HCT116 (cell line): ENCODE results near the gene CNTNAP5. TPM values are rescaled to one million over a fixed set of nuclear protein-coding genes. Genes with fewer than 3 reads are reported as not detected.

ENCODE experiments used
- ATAC-seq: fragments of 200-7000 bp; cut with Tn5 transposase; 2 replicates; pipeline ENCODE4 v1.9.1; 2020; ENCODE audit warnings: mild to moderate bottlenecking, moderate library complexity
- BruUV-seq: library from RNA; stranded (reverse); fragments of 400-500 nt; replicated peaks from 2 replicates; lab custom pipeline; 2021; lab: Mats Ljungman, UMichigan
- CTCF ChIA-PET: fragments of 300-600 bp; sonication (Branson Sonifier 250); formaldehyde crosslinking; loops from one replicate; lab custom pipeline; 2021; ENCODE audit warnings: antibody characterized with exemption; lab: Charles Lee
- POLR2A ChIA-PET: fragments of 300-600, 350-600 bp; sonication (Branson Sonifier 250); formaldehyde crosslinking; loops from one replicate; lab custom pipeline; 2021; ENCODE audit warnings: antibody characterized with exemption; lab: Charles Lee
- RAD21 ChIA-PET, 2 experiments: fragments of 300-600 bp; sonication (Branson Sonifier 250); formaldehyde crosslinking; loops; one replicate each; lab custom pipeline; 2023; ENCODE audit warnings: low total read pairs in 2 of 2; ENCODE audit not compliant: uncharacterized antibody in 2 of 2, unreplicated experiment in 2 of 2, low non-redundant PET in 1 of 2; lab: Charles Lee
- DNase-seq: peaks from one replicate; pipeline ENCODE4 v3.0.0-alpha.2; 2010; ENCODE audit warnings: low read depth, low spot score
- H2AFZ ChIP-seq: fragments of 200-600 bp; shearing (Covaris generic), sonication (generic); 2 replicates; pipeline ENCODE4 v1.6.1; 2017; ENCODE audit warnings: low read depth, mixed run types, mixed read lengths, antibody characterized with exemption, low read length; ENCODE audit not compliant: poor library complexity, severe bottlenecking
- H3K27ac ChIP-seq: 2 replicates; pipeline ENCODE4 v1.5.1; 2012; ENCODE audit warnings: low read depth, low read length
- H3K27me3 ChIP-seq: fragments of 200-600 bp; sonication (generic); 2 replicates; pipeline ENCODE4 v1.6.1; 2016; ENCODE audit warnings: mixed run types, low read length, mixed read lengths; ENCODE audit not compliant: insufficient read depth
- H3K36me3 ChIP-seq, 2 experiments: fragments of 200-500 bp in 1 of 2; fragments of 200-600 bp in 1 of 2; sonication (Bioruptor generic) in 1 of 2; sonication (generic) in 1 of 2; 2 replicates each; pipeline versions ENCODE4 v1.5.1 to v1.6.1; 2014 to 2016; ENCODE audit warnings: low read length in 2 of 2, inconsistent platforms in 1 of 2, mixed read lengths in 1 of 2, mixed run types in 1 of 2; ENCODE audit not compliant: insufficient read depth in 2 of 2, control insufficient read depth in 1 of 2
- H3K4me1 ChIP-seq, 2 experiments: fragments of 200-600 bp in 1 of 2; sonication (generic) in 1 of 2; 2 replicates each; pipeline versions ENCODE4 v1.5.1 to v1.6.1; 2012 to 2017; ENCODE audit warnings: low read length in 2 of 2, inconsistent platforms in 1 of 2, mild to moderate bottlenecking in 1 of 2, mixed read lengths in 1 of 2, mixed run types in 1 of 2, moderate library complexity in 1 of 2; ENCODE audit not compliant: insufficient read depth in 2 of 2, control insufficient read depth in 1 of 2
- H3K4me2 ChIP-seq: fragments of 200-600 bp; sonication (generic); 2 replicates; pipeline ENCODE4 v1.6.1; 2017; ENCODE audit warnings: mixed run types, low read length, mixed read lengths
- H3K4me3 ChIP-seq, 2 experiments: fragments of 200-600 bp in 1 of 2; sonication (generic) in 1 of 2; replicated peaks in 1 of 2; 2 replicates each; pipeline ENCODE4 v1.5.1; 2011 to 2016; ENCODE audit warnings: low read length in 2 of 2, control low read depth in 1 of 2, low read depth in 1 of 2, mild to moderate bottlenecking in 1 of 2, mixed read lengths in 1 of 2, mixed run types in 1 of 2
- H3K79me2 ChIP-seq: fragments of 200-600 bp; sonication (generic); 2 replicates; pipeline ENCODE4 v1.6.1; 2017; ENCODE audit warnings: mild to moderate bottlenecking, mixed run types, low read length, moderate library complexity, mixed read lengths; ENCODE audit not compliant: insufficient read depth
- H3K9ac ChIP-seq: fragments of 200-600 bp; sonication (generic); 2 replicates; pipeline ENCODE4 v1.6.1; 2016; ENCODE audit warnings: low read length, mixed read lengths
- H3K9me2 ChIP-seq: fragments of 200-600 bp; sonication (generic), shearing (Covaris generic); 2 replicates; pipeline ENCODE4 v1.6.1; 2017; ENCODE audit warnings: mixed run types, mild to moderate bottlenecking, moderate library complexity; ENCODE audit not compliant: insufficient read depth
- H3K9me3 ChIP-seq, 2 experiments: fragments of 200-500 bp in 1 of 2; fragments of 200-600 bp in 1 of 2; sonication (Bioruptor generic) in 1 of 2; sonication (generic) in 1 of 2; 2 replicates each; pipeline ENCODE4 v1.6.1; 2014 to 2017; ENCODE audit warnings: low read length in 2 of 2, mixed read lengths in 2 of 2, inconsistent platforms in 1 of 2, low read depth in 1 of 2, mild to moderate bottlenecking in 1 of 2, mixed run types in 1 of 2, moderate library complexity in 1 of 2; ENCODE audit not compliant: control insufficient read depth in 1 of 2, insufficient read depth in 1 of 2
- H4K20me1 ChIP-seq: fragments of 200-600 bp; sonication (generic), shearing (Covaris generic); 2 replicates; pipeline ENCODE4 v1.6.1; 2017; ENCODE audit warnings: mixed run types, mild to moderate bottlenecking, moderate library complexity; ENCODE audit not compliant: insufficient read depth
- ATF3 ChIP-seq: IDR thresholded peaks from 2 replicates; pipeline ENCODE4 v1.6.1; 2012
- CBX3 ChIP-seq: IDR thresholded peaks from 2 replicates; pipeline ENCODE4 v1.6.1; 2012; ENCODE audit warnings: low read depth
- CEBPB ChIP-seq: IDR thresholded peaks from 2 replicates; pipeline ENCODE4 v1.6.1; 2012; ENCODE audit warnings: low read depth
- EGR1 ChIP-seq: IDR thresholded peaks from 2 replicates; pipeline ENCODE4 v1.6.1; 2012; ENCODE audit warnings: low read depth
- ELF1 ChIP-seq: IDR thresholded peaks from 2 replicates; pipeline ENCODE4 v1.6.1; 2012; ENCODE audit warnings: low read depth, borderline replicate concordance
- EZH2 ChIP-seq: fragments of 200-600 bp; sonication (generic); IDR thresholded peaks from 2 replicates; pipeline ENCODE4 v1.6.1; 2017; ENCODE audit warnings: antibody characterized with exemption, mixed run types
- JUND ChIP-seq: IDR thresholded peaks from 2 replicates; pipeline ENCODE4 v1.6.1; 2012
- MAX ChIP-seq: IDR thresholded peaks from 2 replicates; pipeline ENCODE4 v1.6.1; 2012
- POLR2AphosphoS5 ChIP-seq: IDR thresholded peaks from 2 replicates; pipeline ENCODE4 v1.6.1; 2011; ENCODE audit warnings: mild to moderate bottlenecking, low read depth, low read length, moderate library complexity
- RAD21 ChIP-seq: IDR thresholded peaks from 2 replicates; pipeline ENCODE4 v1.6.1; 2012; ENCODE audit warnings: low read depth, mild to moderate bottlenecking
- REST ChIP-seq: IDR thresholded peaks from 2 replicates; pipeline ENCODE4 v1.6.1; 2012; ENCODE audit warnings: low read depth
- SIN3A ChIP-seq: IDR thresholded peaks from 2 replicates; pipeline ENCODE4 v1.6.1; 2012; ENCODE audit warnings: low read depth
- SRF ChIP-seq: IDR thresholded peaks from 2 replicates; pipeline ENCODE4 v1.6.1; 2012; ENCODE audit warnings: low read depth
- TCF7L2 ChIP-seq: IDR thresholded peaks from 2 replicates; pipeline ENCODE4 v1.7.0; 2011; ENCODE audit warnings: borderline replicate concordance, inconsistent platforms; ENCODE audit not compliant: insufficient read depth, insufficient read length; ENCODE audit errors: extremely low read depth
- YY1 ChIP-seq: IDR thresholded peaks from 2 replicates; pipeline ENCODE4 v1.6.1; 2011; ENCODE audit warnings: low read length, low read depth, moderate library complexity, mild to moderate bottlenecking; ENCODE audit not compliant: insufficient replicate concordance; ENCODE audit errors: extremely low read depth
- ZBTB33 ChIP-seq: IDR thresholded peaks from 2 replicates; pipeline ENCODE4 v1.6.1; 2011; ENCODE audit warnings: mild to moderate bottlenecking, low read length, moderate library complexity; ENCODE audit not compliant: insufficient replicate concordance; ENCODE audit errors: extremely low read depth
- ZFX ChIP-seq: fragments of 450-650 bp; IDR thresholded peaks from 2 replicates; pipeline ENCODE4 v1.6.1; 2017
- intact Hi-C: fragments of 100-400 bp; cut with micrococcal nuclease; formaldehyde crosslinking; loops from 2 replicates; pipeline ENCODE4 v1.10.0; 2022
- total RNA-seq: library from RNA; stranded (reverse); gene quantifications from one replicate; pipeline ENCODE4 v1.2.1, GENCODE V29; 2021; ENCODE audit not compliant: unreplicated experiment

CNTNAP5 gene
- total RNA-seq, 1 experiment from 2014 or later = not detected

GRCh38 chr2:124104914-124105313, 79.8 kb downstream of the CNTNAP5 start:
- no peaks in the 10 kb centered on the region for H3K9me2 ChIP-seq
- H3K36me3 ChIP-seq = no peaks in the 10 kb centered on the region
- DNase-seq (no peak), ATAC-seq (no peak)
- ChIA-PET RAD21 (no interaction called here), CTCF (no interaction called here), POLR2A (no interaction called here)
- intact Hi-C loops = no loop called here
- no peaks in the 10 kb centered on the region for H4K20me1 ChIP-seq
- H3K4me2 ChIP-seq = no peak overlapping the region
- H2AFZ ChIP-seq = no peak overlapping the region
- no peaks in the 10 kb centered on the region for H3K79me2 ChIP-seq
- H3K4me1 ChIP-seq = no peaks in the 10 kb centered on the region
- no peak overlapping the region for H3K9ac ChIP-seq
- BruUV-seq = no TSS peak
- peaks cover 3 to 25% of the 10 kb centered on the region in 2 experiments; a peak in 2 of 4 replicates for H3K9me3 ChIP-seq
- H3K4me3 ChIP-seq = no peak overlapping the region
- H3K27me3 ChIP-seq = no peaks in the 10 kb centered on the region
- TF ChIP-seq EZH2 = no peak
- no peak for TF ChIP-seq CBX3
- TF ChIP-seq YY1 = no peak
- TF ChIP-seq MAX = no peak
- no peak for TF ChIP-seq POLR2AphosphoS5
- no peak for TF ChIP-seq ZBTB33
- TF ChIP-seq CEBPB = no peak
- no peak for TF ChIP-seq ZFX
- TF ChIP-seq RAD21 = no peak
- no peak for TF ChIP-seq SIN3A
- TF ChIP-seq TCF7L2 = no peak
- TF ChIP-seq JUND = no peak
- TF ChIP-seq ELF1 = no peak
- no peak for TF ChIP-seq SRF
- no peak for TF ChIP-seq REST
- TF ChIP-seq ATF3 = no peak
- no peak for TF ChIP-seq EGR1
- no peak overlapping the region for H3K27ac ChIP-seq
